ENCODE measurements around the gene SLC44A4.

- TF ChIP-seq CTCF (IDR thresholded peaks at IDR 0.05) (no peak), POLR2A (IDR thresholded peaks at IDR 0.05) (no peak)
Observed at GRCh38 chr6:31900917-31901414, 22.2 kb upstream of the SLC44A4 start.
